ENCODE data around the gene ZBTB44.

The ZBTB44 gene

GRCh38 chr11:130310622-130311021 is 4.1 kb downstream of the ZBTB44 start:
- TF ChIP-seq, protein P1, sequence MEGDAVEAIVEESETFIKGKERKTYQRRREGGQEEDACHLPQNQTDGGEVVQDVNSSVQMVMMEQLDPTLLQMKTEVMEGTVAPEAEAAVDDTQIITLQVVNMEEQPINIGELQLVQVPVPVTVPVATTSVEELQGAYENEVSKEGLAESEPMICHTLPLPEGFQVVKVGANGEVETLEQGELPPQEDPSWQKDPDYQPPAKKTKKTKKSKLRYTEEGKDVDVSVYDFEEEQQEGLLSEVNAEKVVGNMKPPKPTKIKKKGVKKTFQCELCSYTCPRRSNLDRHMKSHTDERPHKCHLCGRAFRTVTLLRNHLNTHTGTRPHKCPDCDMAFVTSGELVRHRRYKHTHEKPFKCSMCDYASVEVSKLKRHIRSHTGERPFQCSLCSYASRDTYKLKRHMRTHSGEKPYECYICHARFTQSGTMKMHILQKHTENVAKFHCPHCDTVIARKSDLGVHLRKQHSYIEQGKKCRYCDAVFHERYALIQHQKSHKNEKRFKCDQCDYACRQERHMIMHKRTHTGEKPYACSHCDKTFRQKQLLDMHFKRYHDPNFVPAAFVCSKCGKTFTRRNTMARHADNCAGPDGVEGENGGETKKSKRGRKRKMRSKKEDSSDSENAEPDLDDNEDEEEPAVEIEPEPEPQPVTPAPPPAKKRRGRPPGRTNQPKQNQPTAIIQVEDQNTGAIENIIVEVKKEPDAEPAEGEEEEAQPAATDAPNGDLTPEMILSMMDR (IDR thresholded peaks at IDR 0.05; ENCODE audit: insufficient read depth, low read depth, low read length, missing control alignments) = no peak
- H3K4me3 ChIP-seq (ENCODE audit: low read depth, low read length) = no peak overlapping the region
- DNase-seq (ENCODE audit: low read depth) = no peak

GRCh38 chr11:130308886-130309285 is 5.8 kb downstream of the ZBTB44 start:
- TF ChIP-seq, protein P1 (IDR thresholded peaks at IDR 0.05; ENCODE audit: insufficient read depth, low read depth, low read length, missing control alignments) = no peak
- no peak for DNase-seq (ENCODE audit: low read depth)
- no peak overlapping the region for H3K4me3 ChIP-seq (ENCODE audit: low read depth, low read length)

GRCh38 chr11:130308059-130308458 is 6.7 kb downstream of the ZBTB44 start:
- DNase-seq (ENCODE audit: low read depth) = no peak
- TF ChIP-seq, protein P1 (IDR thresholded peaks at IDR 0.05; ENCODE audit: insufficient read depth, low read depth, low read length, missing control alignments) = no peak
- H3K4me3 ChIP-seq (ENCODE audit: low read depth, low read length) = no peak overlapping the region

- DNase-seq (ENCODE audit: low read depth) = no peak
- no peak overlapping the region for H3K4me3 ChIP-seq (ENCODE audit: low read depth, low read length)
- TF ChIP-seq, protein P1 (IDR thresholded peaks at IDR 0.05; ENCODE audit: insufficient read depth, low read depth, low read length, missing control alignments) = no peak
These were observed 10.1 kb downstream of the ZBTB44 start for GRCh38 chr11:130304651-130305050.

DNA sequence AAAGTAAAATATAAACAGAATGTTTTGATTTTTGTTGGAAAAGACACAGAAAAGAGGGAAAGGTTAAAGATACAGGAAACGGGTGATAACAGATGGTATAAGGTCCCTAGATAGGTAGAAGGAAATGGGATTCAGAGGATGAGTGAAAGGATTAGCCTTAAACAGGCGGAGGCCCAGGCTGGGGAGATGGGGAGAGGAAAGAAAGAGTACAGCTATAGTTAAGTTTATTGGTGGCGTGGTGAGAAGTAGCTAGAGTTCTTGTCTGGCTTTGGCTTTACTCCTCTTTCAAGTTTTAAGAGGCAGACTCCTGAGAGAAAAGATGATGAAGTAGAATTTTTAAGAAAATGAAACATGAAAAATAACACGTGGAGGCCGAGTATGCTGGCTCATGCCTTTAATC is 13.7 kb downstream of the ZBTB44 start:
- TF ChIP-seq, protein P1 (IDR thresholded peaks at IDR 0.05; ENCODE audit: insufficient read depth, low read depth, low read length, missing control alignments) = no peak
- H3K4me3 ChIP-seq (ENCODE audit: low read depth, low read length) = no peak overlapping the region
- no peak for DNase-seq (ENCODE audit: low read depth)

DNA sequence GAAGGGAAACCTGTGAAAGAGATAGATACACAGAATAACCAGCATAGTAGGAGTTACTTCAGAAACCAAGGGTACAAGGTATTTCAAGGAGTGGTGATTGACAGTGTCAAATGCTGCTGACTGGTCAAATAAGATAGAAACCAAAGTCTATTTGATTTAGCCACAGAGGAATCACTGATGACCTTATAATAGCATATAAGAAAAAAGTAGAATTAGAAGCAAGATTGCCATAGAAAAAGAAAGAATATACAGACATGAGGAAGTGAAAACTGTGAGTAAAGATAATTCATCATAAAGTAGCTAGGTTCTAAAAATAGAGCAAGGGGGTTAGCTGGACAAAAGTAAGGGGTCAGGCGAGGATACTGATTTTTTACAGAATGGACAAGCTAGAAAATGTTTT is 14.2 kb downstream of the ZBTB44 start:
- peak; percentile 6 for DNase-seq (ENCODE audit: low read depth)
- TF ChIP-seq, protein P1 (IDR thresholded peaks at IDR 0.05; ENCODE audit: insufficient read depth, low read depth, low read length, missing control alignments) = no peak
- no peak overlapping the region for H3K4me3 ChIP-seq (ENCODE audit: low read depth, low read length)

DNA sequence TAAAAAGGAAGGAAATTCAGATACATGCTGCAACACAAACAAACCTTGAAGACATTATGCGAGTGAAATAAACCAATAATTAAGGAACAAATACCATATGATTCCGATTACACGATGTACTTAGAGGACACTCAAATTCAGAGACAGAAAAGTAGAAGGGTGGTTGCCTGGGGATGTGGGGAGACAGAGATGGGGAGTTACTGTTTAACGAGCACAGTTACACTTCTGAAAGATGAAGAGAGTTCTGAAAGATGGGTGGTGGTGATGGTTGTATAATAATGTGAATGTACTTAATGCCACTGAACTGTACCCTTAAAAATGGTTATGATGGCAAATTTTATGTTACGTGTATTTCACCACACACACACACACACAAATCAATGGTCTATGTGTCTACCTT is 14.7 kb downstream of the ZBTB44 start:
- TF ChIP-seq, protein P1 (IDR thresholded peaks at IDR 0.05; ENCODE audit: insufficient read depth, low read depth, low read length, missing control alignments) = no peak
- H3K4me3 ChIP-seq (ENCODE audit: low read depth, low read length) = no peak overlapping the region
- DNase-seq (ENCODE audit: low read depth) = no peak
